ENCODE results near the gene KMT2C.
A peak's percentile ranks its signal among the peaks of the same experiment; 100 is the strongest.
"Not testable (repeated sequence)": the region's sequence is repeated elsewhere in the genome, so short reads cannot be mapped to it uniquely, and the experiment has no call there.

Gene KMT2C

GRCh38 chr7:152307902-152308301 lies 127.9 kb downstream of the KMT2C start:
- DNase-seq (ENCODE audit: low read depth in 2 of 2), result no peak

- DNase-seq (ENCODE audit: low read depth in 2 of 2), result not testable (repeated sequence)
These were observed 136.2 kb downstream of the KMT2C start for GRCh38 chr7:152299542-152300143.

- no peak for DNase-seq (ENCODE audit: low read depth in 2 of 2)
These were observed 142.9 kb downstream of the KMT2C start for GRCh38 chr7:152292897-152293296.

- not testable (repeated sequence) for DNase-seq (ENCODE audit: low read depth in 2 of 2)
These were observed 148.8 kb downstream of the KMT2C start for GRCh38 chr7:152286972-152287371.

GRCh38 chr7:152286219-152286618 lies 149.6 kb downstream of the KMT2C start:
- not testable (repeated sequence) for DNase-seq (ENCODE audit: low read depth in 2 of 2)

- DNase-seq (ENCODE audit: low read depth in 2 of 2), result not testable (repeated sequence)
These were observed 150.8 kb downstream of the KMT2C start for GRCh38 chr7:152284998-152285397.

- not testable (repeated sequence) for DNase-seq (ENCODE audit: low read depth in 2 of 2)
These were observed 158.1 kb downstream of the KMT2C start for GRCh38 chr7:152277687-152278086.

GRCh38 chr7:152270427-152270826 lies 165.4 kb downstream of the KMT2C start:
- peak; percentile 3 to 6 for DNase-seq (ENCODE audit: low read depth in 2 of 2)

- not testable (repeated sequence) for DNase-seq (ENCODE audit: low read depth in 2 of 2)
These were observed 168.9 kb downstream of the KMT2C start for GRCh38 chr7:152266859-152267258.

GRCh38 chr7:152264915-152265314 lies 170.9 kb downstream of the KMT2C start:
- DNase-seq (ENCODE audit: low read depth in 2 of 2), result not testable (repeated sequence)

GRCh38 chr7:152262146-152262545 lies 173.7 kb downstream of the KMT2C start:
- not testable (repeated sequence) for DNase-seq (ENCODE audit: low read depth in 2 of 2)

- not testable (repeated sequence) for DNase-seq (ENCODE audit: low read depth in 2 of 2)
These were observed 176.2 kb downstream of the KMT2C start for GRCh38 chr7:152259645-152260044.

- DNase-seq (ENCODE audit: low read depth in 2 of 2), result not testable (repeated sequence)
These were observed 188.0 kb downstream of the KMT2C start for GRCh38 chr7:152247851-152248250.

- not testable (repeated sequence) for DNase-seq (ENCODE audit: low read depth in 2 of 2)
These were observed 190.4 kb downstream of the KMT2C start for GRCh38 chr7:152245417-152245816.

- DNase-seq (ENCODE audit: low read depth in 2 of 2), result not testable (repeated sequence)
These were observed 192.3 kb downstream of the KMT2C start for GRCh38 chr7:152243464-152243863.

GRCh38 chr7:152241301-152241700 lies 194.5 kb downstream of the KMT2C start:
- not testable (repeated sequence) for DNase-seq (ENCODE audit: low read depth in 2 of 2)

GRCh38 chr7:152236306-152236705 lies 199.5 kb downstream of the KMT2C start:
- DNase-seq (ENCODE audit: low read depth in 2 of 2), result not testable (repeated sequence)

- DNase-seq (ENCODE audit: low read depth in 2 of 2), result peak; percentile 1 to 3
These were observed 201.4 kb downstream of the KMT2C start for GRCh38 chr7:152234421-152234820.

GRCh38 chr7:152231089-152231488 lies 204.7 kb downstream of the KMT2C start:
- DNase-seq (ENCODE audit: low read depth in 2 of 2), result no peak

GRCh38 chr7:152219556-152219955 lies 216.2 kb downstream of the KMT2C start:
- DNase-seq (ENCODE audit: low read depth in 2 of 2), result not testable (repeated sequence)

GRCh38 chr7:152208766-152209165 lies 227.0 kb downstream of the KMT2C start:
- not testable (repeated sequence) for DNase-seq (ENCODE audit: low read depth in 2 of 2)

GRCh38 chr7:152204417-152204816 lies 231.4 kb downstream of the KMT2C start:
- DNase-seq (ENCODE audit: low read depth in 2 of 2), result not testable (repeated sequence)

GRCh38 chr7:152203095-152203494 lies 232.7 kb downstream of the KMT2C start:
- DNase-seq (ENCODE audit: low read depth in 2 of 2), result no peak

GRCh38 chr7:152202056-152202455 lies 233.7 kb downstream of the KMT2C start:
- peak; percentile 35 to 36 for DNase-seq (ENCODE audit: low read depth in 2 of 2)
